Smooth muscle cell (in vitro differentiated cells): ENCODE data around the gene PYCR2. TPM values are rescaled to one million over a fixed set of nuclear protein-coding genes. Genes with fewer than 3 reads are reported as not detected.

Experiments
- DNase-seq: peaks from one replicate; lab custom pipeline; 2025; ENCODE audit not compliant: unreplicated experiment; lab: John Stamatoyannopoulos, UW
- H2AFZ ChIP-seq: fragments of 200-600 bp; sonication (generic); 2 replicates; pipeline ENCODE4 v1.6.0; 2016; ENCODE audit warnings: antibody characterized with exemption, low read depth, mild to moderate bottlenecking
- H3F3A ChIP-seq: fragments of 200-600 bp; sonication (generic); 2 replicates; pipeline ENCODE4 v1.6.0; 2017; ENCODE audit warnings: antibody characterized with exemption, low read depth
- H3K27ac ChIP-seq: fragments of 200-600 bp; sonication (generic); 2 replicates; pipeline ENCODE4 v1.5.1; 2016; ENCODE audit warnings: low read depth, mild to moderate bottlenecking
- H3K27me3 ChIP-seq: fragments of 200-600 bp; sonication (generic); 2 replicates; pipeline ENCODE4 v1.6.1; 2016; ENCODE audit warnings: low read depth, mild to moderate bottlenecking
- H3K36me3 ChIP-seq: fragments of 200-600 bp; sonication (generic); 2 replicates; pipeline ENCODE4 v1.5.1; 2016; ENCODE audit warnings: low read depth
- H3K4me1 ChIP-seq: fragments of 200-600 bp; sonication (generic); 2 replicates; pipeline ENCODE4 v1.5.1; 2016; ENCODE audit warnings: low read depth
- H3K4me2 ChIP-seq: fragments of 200-600 bp; sonication (generic); 2 replicates; pipeline ENCODE4 v1.6.0; 2016; ENCODE audit warnings: mild to moderate bottlenecking
- H3K4me3 ChIP-seq: fragments of 200-600 bp; sonication (generic); 2 replicates; pipeline ENCODE4 v1.5.1; 2016; ENCODE audit warnings: mild to moderate bottlenecking
- H3K79me2 ChIP-seq: fragments of 200-600 bp; sonication (generic); 2 replicates; pipeline ENCODE4 v1.6.0; 2016; ENCODE audit warnings: low read depth, mild to moderate bottlenecking
- H3K9ac ChIP-seq: fragments of 200-600 bp; sonication (generic); 2 replicates; pipeline ENCODE4 v1.6.0; 2016; ENCODE audit warnings: low read depth
- H3K9me3 ChIP-seq: fragments of 200-600 bp; sonication (generic); replicated peaks from 2 replicates; pipeline ENCODE4 v1.5.1; 2016; ENCODE audit warnings: low read depth
- H4K20me1 ChIP-seq: fragments of 200-600 bp; sonication (generic); 2 replicates; pipeline ENCODE4 v1.6.0; 2016; ENCODE audit warnings: low read depth
- CTCF ChIP-seq: fragments of 200-600 bp; sonication (generic); IDR thresholded peaks from 2 replicates; pipeline ENCODE4 v1.5.1; 2017; ENCODE audit warnings: borderline replicate concordance, mild to moderate bottlenecking, antibody characterized with exemption; ENCODE audit not compliant: insufficient read depth, poor library complexity, severe bottlenecking
- WGBS: methylation state at CpG from one replicate; pipeline ENCODE4 v1.1.7; 2016; ENCODE audit warnings: low lambda C conversion rate; 5-methylcytosine and 5-hydroxymethylcytosine counted together
- polyA plus RNA-seq: library from polyadenylated mRNA; unstranded; fragments of >200 nt; fragmentation: Nextera tagmentation; extraction: Ambion mirVana; gene quantifications from 2 replicates; pipeline ENCODE4 v1.2.1, GENCODE V29; 2016
- total RNA-seq: library from RNA; depleted of rRNA; stranded (reverse); fragments of >200 nt; gene quantifications from 2 replicates; pipeline ENCODE4 v1.2.3, GENCODE V29; 2014

PYCR2 gene
- total and polyA plus RNA-seq, 2 experiments from 2014 or later, result 20.1 to 40.5 TPM

- Histone ChIP-seq H3K27ac (no peak overlapping the region), H3K4me2 (no peak overlapping the region), H3K79me2 (peaks cover under 1% of the 10 kb centered on the region), H3F3A (no peaks in the 10 kb centered on the region), H2AFZ (no peak overlapping the region), H3K9me3 (no peaks in the 10 kb centered on the region), H3K4me1 (no peaks in the 10 kb centered on the region), H3K36me3 (no peaks in the 10 kb centered on the region), H3K4me3 (no peak overlapping the region), H4K20me1 (peaks cover 5% of the 10 kb centered on the region), H3K27me3 (peaks cover 6% of the 10 kb centered on the region), H3K9ac (no peak overlapping the region)
- TF ChIP-seq CTCF, result no peak
- WGBS, result 94% methylated on average over 6 of the region's 6 CpGs
- DNase-seq, result no peak
Measured at GRCh38 chr1:225885336-225885735, 38.7 kb downstream of the PYCR2 start.

GRCh38 chr1:225883616-225884265, 40.3 kb downstream of the PYCR2 start:
- peaks cover 3% of the 10 kb centered on the region for H3K79me2 ChIP-seq
- H3K4me3 ChIP-seq, result peak overlapping the region; percentile 93
- TF ChIP-seq CTCF, result no peak
- peaks cover 6% of the 10 kb centered on the region for H3K27me3 ChIP-seq
- no peaks in the 10 kb centered on the region for H3K36me3 ChIP-seq
- H3K27ac ChIP-seq, result no peak overlapping the region
- no peak overlapping the region for H3K9ac ChIP-seq
- H4K20me1 ChIP-seq, result peaks cover 19% of the 10 kb centered on the region
- no peak overlapping the region for H2AFZ ChIP-seq
- DNase-seq, result no peak
- no peaks in the 10 kb centered on the region for H3K4me1 ChIP-seq
- WGBS, result 84% methylated on average over 7 of the region's 11 CpGs
- no peaks in the 10 kb centered on the region for H3K9me3 ChIP-seq
- no peaks in the 10 kb centered on the region for H3F3A ChIP-seq
- peak overlapping the region; percentile 91 for H3K4me2 ChIP-seq

- peak overlapping the region; percentile 91 for H3K4me2 ChIP-seq
- H3K9ac ChIP-seq, result peak overlapping the region; percentile 70
- H3K36me3 ChIP-seq, result no peaks in the 10 kb centered on the region
- peaks cover 3% of the 10 kb centered on the region for H3K79me2 ChIP-seq
- no peaks in the 10 kb centered on the region for H3K4me1 ChIP-seq
- no peak overlapping the region for H3K27ac ChIP-seq
- no peaks in the 10 kb centered on the region for H3F3A ChIP-seq
- TF ChIP-seq CTCF, result peak; percentile 0
- WGBS, result 11% methylated on average over 53 of the region's 63 CpGs
- H4K20me1 ChIP-seq, result peaks cover 25% of the 10 kb centered on the region
- peak overlapping the region; percentile 94 for H2AFZ ChIP-seq
- peak; percentile 47 for DNase-seq
- peaks cover 6% of the 10 kb centered on the region for H3K27me3 ChIP-seq
- peak overlapping the region; percentile 93 for H3K4me3 ChIP-seq
- no peaks in the 10 kb centered on the region for H3K9me3 ChIP-seq
Measured at GRCh38 chr1:225882694-225883615, 41.1 kb downstream of the PYCR2 start.
